ENCODE measurements around the gene CRYBB2.
"Not testable (repeated sequence)": the region's sequence is repeated elsewhere in the genome, so short reads cannot be mapped to it uniquely, and the experiment has no call there.

The CRYBB2 gene

DNA sequence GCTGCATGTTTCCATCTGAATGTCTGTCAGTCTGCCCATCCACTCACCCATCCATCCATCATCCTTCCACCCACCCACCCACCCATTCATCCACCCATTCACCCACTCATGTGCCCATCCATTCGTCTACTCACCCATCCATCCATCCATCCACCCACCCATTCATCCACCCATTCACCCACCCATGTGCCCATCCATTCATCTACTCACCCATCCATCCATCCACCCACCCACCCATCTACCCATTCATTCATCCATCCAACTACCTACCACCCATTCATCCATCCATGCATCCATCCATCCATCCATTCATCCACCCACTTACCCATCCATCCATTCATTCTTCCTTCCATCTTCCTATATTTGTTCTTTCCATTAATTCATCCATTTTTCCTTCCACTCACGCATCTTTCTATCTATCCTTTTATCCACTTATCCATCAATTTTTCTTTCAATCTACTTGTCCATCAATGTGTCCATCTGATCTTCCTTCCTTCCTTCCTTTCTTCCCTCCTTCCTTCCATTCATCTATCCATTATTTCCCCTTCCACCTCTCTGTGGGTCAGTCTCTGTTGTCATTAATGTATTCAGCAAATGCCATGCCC lies 11.8 kb upstream of the CRYBB2 start:
- Mint-ChIP-seq H3K27ac (no peak overlapping the region), H3K27me3 (peaks cover 3% of the 10 kb centered on the region), H3K36me3 (ENCODE audit: low read depth) (no peaks in the 10 kb centered on the region), H3K4me3 (no peak overlapping the region), H3K9me3 (no peaks in the 10 kb centered on the region), H3K4me1 (ENCODE audit: low read depth) (no peaks in the 10 kb centered on the region)
- DNase-seq: no peak

DNA sequence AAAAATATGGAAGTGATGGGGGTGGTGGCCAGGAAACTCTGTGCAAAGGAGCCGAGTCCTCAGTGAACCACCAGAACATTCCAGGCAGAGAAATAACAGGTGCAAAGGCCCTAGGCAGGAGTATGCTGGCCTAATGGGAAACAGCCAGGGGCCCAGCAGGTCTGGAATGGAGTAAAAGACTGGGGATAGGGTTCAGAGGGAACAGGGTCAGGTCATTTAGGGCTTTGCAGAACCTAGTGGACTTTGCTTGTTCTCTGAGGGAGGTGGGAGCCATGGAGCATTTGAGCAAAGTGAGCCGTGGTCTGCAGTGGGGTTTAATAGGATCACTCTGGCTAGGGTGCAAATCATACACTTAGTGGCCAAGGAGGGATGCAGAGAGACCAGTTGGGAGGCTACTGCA lies 11.1 kb upstream of the CRYBB2 start:
- no peaks in the 10 kb centered on the region for H3K36me3 Mint-ChIP-seq (ENCODE audit: low read depth)
- no peak for DNase-seq
- peaks cover 3% of the 10 kb centered on the region for H3K9me3 Mint-ChIP-seq
- H3K4me3 Mint-ChIP-seq: no peak overlapping the region
- H3K27ac Mint-ChIP-seq: no peak overlapping the region
- no peaks in the 10 kb centered on the region for H3K4me1 Mint-ChIP-seq (ENCODE audit: low read depth)
- peaks cover 6% of the 10 kb centered on the region for H3K27me3 Mint-ChIP-seq

- Mint-ChIP-seq H3K27me3 (peaks cover 12% of the 10 kb centered on the region), H3K4me1 (ENCODE audit: low read depth) (no peaks in the 10 kb centered on the region), H3K36me3 (ENCODE audit: low read depth) (no peaks in the 10 kb centered on the region), H3K27ac (no peak overlapping the region), H3K9me3 (peaks cover 8% of the 10 kb centered on the region), H3K4me3 (no peak overlapping the region)
- DNase-seq: no peak
Observed at GRCh38 chr22:25208743-25209505, 10.5 kb upstream of the CRYBB2 start.

DNA sequence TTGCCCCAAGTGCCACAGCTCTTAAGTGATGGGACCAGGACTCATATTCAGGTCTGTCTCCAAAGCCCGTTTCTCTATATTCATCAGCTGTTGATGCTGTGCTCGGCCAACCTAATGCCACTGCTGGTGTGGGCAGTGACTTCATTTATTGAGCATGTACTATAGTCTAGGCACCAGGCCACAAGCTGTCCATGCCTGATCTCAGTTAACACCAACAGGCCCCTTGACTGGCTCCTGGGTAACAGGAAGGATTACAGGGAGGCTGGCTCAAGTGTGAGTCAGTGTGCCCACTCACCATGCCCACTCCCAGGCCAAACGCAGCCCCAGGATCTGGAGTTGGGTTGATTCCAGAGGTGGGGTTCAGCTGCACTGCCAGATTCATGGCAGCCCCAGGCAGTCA lies 8.6 kb upstream of the CRYBB2 start:
- H3K27me3 Mint-ChIP-seq: peaks cover 16% of the 10 kb centered on the region
- no peak for DNase-seq
- H3K27ac Mint-ChIP-seq: no peak overlapping the region
- peaks cover 8% of the 10 kb centered on the region for H3K9me3 Mint-ChIP-seq
- no peaks in the 10 kb centered on the region for H3K4me1 Mint-ChIP-seq (ENCODE audit: low read depth)
- no peak overlapping the region for H3K4me3 Mint-ChIP-seq
- H3K36me3 Mint-ChIP-seq (ENCODE audit: low read depth): no peaks in the 10 kb centered on the region

- no peak overlapping the region for H3K27ac Mint-ChIP-seq
- no peaks in the 10 kb centered on the region for H3K4me1 Mint-ChIP-seq (ENCODE audit: low read depth)
- no peak overlapping the region for H3K4me3 Mint-ChIP-seq
- H3K36me3 Mint-ChIP-seq (ENCODE audit: low read depth): no peaks in the 10 kb centered on the region
- peaks cover 25% of the 10 kb centered on the region for H3K27me3 Mint-ChIP-seq
- H3K9me3 Mint-ChIP-seq: peaks cover 8% of the 10 kb centered on the region
- no peak for DNase-seq
Observed at GRCh38 chr22:25212337-25212736, 7.1 kb upstream of the CRYBB2 start.

- Mint-ChIP-seq H3K27ac (no peak overlapping the region), H3K4me3 (no peak overlapping the region), H3K27me3 (peaks cover 29% of the 10 kb centered on the region), H3K36me3 (ENCODE audit: low read depth) (no peaks in the 10 kb centered on the region), H3K4me1 (ENCODE audit: low read depth) (no peaks in the 10 kb centered on the region), H3K9me3 (peaks cover 8% of the 10 kb centered on the region)
- no peak for DNase-seq
Observed at GRCh38 chr22:25213221-25213620, 6.2 kb upstream of the CRYBB2 start.

DNA sequence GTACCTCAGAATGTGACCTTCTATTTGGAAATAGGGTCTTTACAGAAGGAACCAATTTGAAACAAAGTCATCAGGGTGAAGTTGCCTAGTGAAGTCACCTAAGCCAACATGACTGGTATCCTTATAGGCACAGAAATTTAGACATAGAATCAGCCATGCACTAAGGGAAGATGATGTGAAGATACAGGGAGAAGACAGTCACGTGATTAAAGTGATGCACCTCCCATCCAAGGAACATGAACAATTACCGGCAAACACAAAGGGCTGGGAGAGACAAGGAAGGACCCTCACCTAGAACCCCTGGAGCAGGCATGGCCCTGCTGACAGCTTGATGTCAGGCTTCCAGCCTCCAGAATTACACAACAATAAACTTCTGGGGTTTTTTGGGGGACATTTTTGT lies 3.2 kb upstream of the CRYBB2 start:
- no peak for DNase-seq
- Mint-ChIP-seq H3K36me3 (ENCODE audit: low read depth) (no peaks in the 10 kb centered on the region), H3K4me1 (ENCODE audit: low read depth) (no peaks in the 10 kb centered on the region), H3K4me3 (no peak overlapping the region), H3K27me3 (peaks cover 32% of the 10 kb centered on the region), H3K27ac (no peak overlapping the region), H3K9me3 (peaks cover 8% of the 10 kb centered on the region)

- H3K27me3 Mint-ChIP-seq: peaks cover 39% of the 10 kb centered on the region
- H3K36me3 Mint-ChIP-seq (ENCODE audit: low read depth): no peaks in the 10 kb centered on the region
- no peak overlapping the region for H3K27ac Mint-ChIP-seq
- DNase-seq: no peak
- no peaks in the 10 kb centered on the region for H3K9me3 Mint-ChIP-seq
- no peaks in the 10 kb centered on the region for H3K4me1 Mint-ChIP-seq (ENCODE audit: low read depth)
- no peak overlapping the region for H3K4me3 Mint-ChIP-seq
Observed at GRCh38 chr22:25219948-25220442, 556 bp downstream of the CRYBB2 start.

DNA sequence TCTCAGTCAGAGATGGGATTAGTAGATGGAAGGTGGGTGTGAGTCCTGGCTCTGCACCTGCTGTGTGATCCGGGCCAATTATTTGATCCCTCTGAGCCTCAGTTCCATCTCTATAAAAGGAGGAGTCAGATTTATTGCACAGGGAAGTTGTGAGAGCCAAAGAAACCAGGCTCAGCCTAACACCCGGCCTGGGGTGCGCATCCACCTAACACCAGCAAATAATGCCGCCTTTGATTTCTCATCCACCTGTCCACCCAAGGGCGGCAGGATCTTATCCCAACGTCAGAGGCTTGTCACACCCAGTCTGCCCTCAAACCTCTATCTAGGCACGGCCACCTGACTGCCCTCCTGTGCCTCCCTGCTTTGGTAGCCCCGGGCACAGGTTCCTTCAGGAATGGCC lies 2.4 kb downstream of the CRYBB2 start:
- no peak for DNase-seq
- Mint-ChIP-seq H3K9me3 (no peaks in the 10 kb centered on the region), H3K4me3 (no peak overlapping the region), H3K27ac (no peak overlapping the region), H3K27me3 (peaks cover 39% of the 10 kb centered on the region), H3K4me1 (ENCODE audit: low read depth) (no peaks in the 10 kb centered on the region), H3K36me3 (ENCODE audit: low read depth) (no peaks in the 10 kb centered on the region)

DNA sequence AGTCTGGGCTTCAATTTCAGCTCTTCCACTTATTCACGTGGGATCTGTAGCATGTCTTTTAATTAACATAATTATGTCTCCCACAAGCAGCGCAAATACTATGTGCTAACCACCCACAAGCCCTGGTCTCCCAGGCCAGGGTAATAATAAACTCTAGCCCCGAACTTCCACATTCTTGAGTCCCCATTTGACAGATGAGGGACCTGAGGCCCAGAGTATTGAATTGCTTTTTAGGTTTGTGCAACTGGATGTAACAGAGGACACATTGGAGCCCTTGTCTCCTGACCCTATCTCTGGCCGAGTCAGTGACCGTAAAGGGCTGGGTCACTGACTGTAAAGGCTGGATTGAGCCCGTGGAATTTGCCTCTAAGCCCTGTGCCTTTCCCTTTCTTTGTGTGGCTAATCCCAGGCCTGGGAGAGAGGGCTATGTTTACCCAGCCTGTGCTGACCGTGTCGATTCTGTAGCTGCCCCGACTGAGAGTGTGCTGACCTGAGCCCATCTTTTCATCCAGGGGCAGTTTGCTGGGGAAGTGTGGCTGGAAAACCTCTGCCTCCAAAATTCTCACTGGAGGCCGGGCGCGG lies 3.9 kb downstream of the CRYBB2 start:
- Mint-ChIP-seq H3K4me3 (no peak overlapping the region), H3K36me3 (ENCODE audit: low read depth) (no peaks in the 10 kb centered on the region), H3K27me3 (peaks cover 36% of the 10 kb centered on the region), H3K4me1 (ENCODE audit: low read depth) (no peaks in the 10 kb centered on the region), H3K9me3 (no peaks in the 10 kb centered on the region), H3K27ac (no peak overlapping the region)
- no peak for DNase-seq

DNA sequence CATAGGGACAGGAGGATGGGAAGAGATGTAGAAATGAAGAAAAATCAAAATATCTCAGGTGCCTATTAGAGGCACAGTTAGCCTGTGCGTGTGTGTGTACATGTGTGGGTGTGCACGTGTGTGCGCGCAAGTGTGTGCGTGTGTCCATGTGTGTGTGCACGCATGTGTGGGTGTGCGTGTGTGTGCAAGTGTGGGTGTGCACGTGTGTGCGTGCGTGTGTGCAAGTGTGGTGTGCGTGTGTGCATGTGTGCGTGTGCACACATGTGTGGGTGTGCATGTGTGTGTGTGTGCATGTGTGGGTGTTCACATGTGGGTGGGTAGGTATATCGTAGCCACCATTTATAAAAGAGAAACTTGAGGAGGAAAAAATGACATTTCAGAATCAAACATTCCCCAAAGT lies 9.4 kb downstream of the CRYBB2 start:
- H3K4me3 Mint-ChIP-seq: no peak overlapping the region
- H3K27ac Mint-ChIP-seq: no peak overlapping the region
- H3K36me3 Mint-ChIP-seq (ENCODE audit: low read depth): no peaks in the 10 kb centered on the region
- no peak for DNase-seq
- H3K27me3 Mint-ChIP-seq: peaks cover 40% of the 10 kb centered on the region
- no peaks in the 10 kb centered on the region for H3K9me3 Mint-ChIP-seq
- no peaks in the 10 kb centered on the region for H3K4me1 Mint-ChIP-seq (ENCODE audit: low read depth)

DNA sequence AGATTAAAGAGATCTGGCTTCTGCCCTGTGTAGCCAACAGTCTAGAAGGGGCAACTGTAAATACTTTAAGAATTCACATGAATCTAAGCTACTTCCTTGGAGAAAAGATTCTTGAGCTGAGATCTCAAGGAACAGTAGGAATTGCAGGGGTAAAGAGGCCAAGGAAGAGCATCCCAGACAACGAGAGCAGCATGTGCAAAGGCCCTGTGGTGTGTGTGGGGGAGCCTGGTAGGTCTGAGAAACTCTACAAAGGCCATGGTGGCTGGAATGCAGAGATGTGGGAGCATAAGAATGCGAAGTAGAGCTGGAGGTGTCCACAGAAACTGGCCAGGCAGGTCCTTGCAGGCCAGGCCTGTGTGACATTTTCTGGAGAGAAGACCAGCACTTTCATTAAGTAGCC lies 11.3 kb downstream of the CRYBB2 start:
- H3K4me3 Mint-ChIP-seq; H3K4me1 Mint-ChIP-seq (ENCODE audit: low read depth); H3K27ac Mint-ChIP-seq; H3K36me3 Mint-ChIP-seq (ENCODE audit: low read depth); H3K9me3 Mint-ChIP-seq; DNase-seq: not testable (repeated sequence)
- peaks cover 48% of the 10 kb centered on the region for H3K27me3 Mint-ChIP-seq

DNA sequence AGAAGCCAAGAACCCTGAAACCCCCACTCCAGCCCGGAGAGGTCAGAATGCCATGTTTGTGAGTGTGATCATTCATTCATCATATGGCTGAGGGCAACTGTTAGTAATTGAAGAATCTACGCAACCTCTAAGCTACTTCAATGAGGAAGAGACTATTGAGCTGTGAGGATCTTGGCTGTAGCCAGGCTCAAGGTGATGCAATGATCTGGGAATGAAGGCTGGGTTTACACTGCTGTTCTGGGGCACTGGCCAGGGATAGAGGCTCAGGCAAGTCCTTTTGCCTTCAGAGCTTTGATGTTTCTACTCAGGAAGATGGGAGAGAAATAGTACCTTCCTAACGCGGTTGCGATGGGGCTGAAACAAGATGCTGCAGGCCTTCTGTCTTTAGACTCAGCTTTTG lies 12.9 kb downstream of the CRYBB2 start:
- DNase-seq: no peak
- no peaks in the 10 kb centered on the region for H3K36me3 Mint-ChIP-seq (ENCODE audit: low read depth)
- H3K27me3 Mint-ChIP-seq: peaks cover 52% of the 10 kb centered on the region
- no peak overlapping the region for H3K27ac Mint-ChIP-seq
- H3K4me3 Mint-ChIP-seq: no peak overlapping the region
- H3K4me1 Mint-ChIP-seq (ENCODE audit: low read depth): peaks cover 4% of the 10 kb centered on the region
- H3K9me3 Mint-ChIP-seq: no peaks in the 10 kb centered on the region

DNA sequence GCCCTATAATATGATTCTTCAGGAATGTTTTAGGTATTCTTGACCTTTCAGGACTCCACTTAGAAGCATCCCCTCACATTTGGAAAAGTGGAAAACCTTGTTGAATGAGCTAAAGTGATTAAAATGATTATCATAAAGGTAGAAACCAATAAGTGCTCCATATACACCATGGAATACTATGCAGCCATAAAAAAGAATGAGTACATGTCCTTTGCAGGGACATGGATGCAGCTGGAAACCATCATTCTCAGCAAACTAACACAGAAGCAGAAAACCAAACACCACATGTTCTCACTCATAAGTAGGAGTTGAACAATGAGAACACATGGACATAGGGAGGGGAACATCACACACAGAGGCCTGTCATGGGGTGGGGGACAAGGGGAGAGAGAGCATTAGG lies 14.3 kb downstream of the CRYBB2 start:
- H3K36me3 Mint-ChIP-seq (ENCODE audit: low read depth); H3K9me3 Mint-ChIP-seq; H3K4me3 Mint-ChIP-seq; DNase-seq; H3K27ac Mint-ChIP-seq; H3K4me1 Mint-ChIP-seq (ENCODE audit: low read depth): not testable (repeated sequence)
- peaks cover 59% of the 10 kb centered on the region for H3K27me3 Mint-ChIP-seq

DNA sequence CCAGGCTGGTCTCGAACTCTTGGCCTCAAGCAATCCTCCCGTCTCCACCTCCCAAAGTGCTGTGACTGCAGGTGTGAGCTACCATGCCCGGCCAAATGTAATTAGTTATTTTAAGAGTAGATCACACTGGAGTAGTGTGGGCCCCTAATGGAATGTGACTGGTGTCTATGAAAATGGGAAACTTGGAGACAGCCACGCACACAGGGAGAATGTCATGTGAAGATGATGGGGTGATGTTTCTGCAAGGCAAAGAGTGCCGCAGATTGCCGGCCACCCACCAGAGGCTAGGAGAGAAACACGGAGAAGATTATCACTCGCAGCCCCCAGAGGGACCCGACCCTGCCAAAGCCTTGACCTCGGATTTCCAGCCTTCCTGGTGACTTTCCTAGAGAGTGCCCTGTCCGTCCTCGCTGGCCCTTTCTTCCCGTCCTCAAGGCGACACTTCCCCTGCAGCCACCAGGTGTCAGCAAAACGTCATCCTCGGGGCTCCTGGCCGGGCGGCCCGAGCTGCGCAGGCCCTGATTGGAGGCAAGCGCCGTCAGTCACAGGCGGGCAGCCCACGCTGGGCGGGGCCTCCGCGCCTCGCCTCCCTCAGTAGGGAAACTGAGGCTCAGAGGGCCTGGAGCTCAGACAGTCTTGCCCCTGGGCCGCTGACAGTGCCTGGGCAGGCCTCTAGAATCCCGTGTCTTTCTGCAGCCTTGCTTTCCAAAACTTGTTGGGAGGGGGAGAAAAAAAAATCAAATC lies 16.3 kb downstream of the CRYBB2 start:
- Mint-ChIP-seq H3K27me3 (peaks cover 56% of the 10 kb centered on the region), H3K36me3 (ENCODE audit: low read depth) (no peaks in the 10 kb centered on the region), H3K4me1 (ENCODE audit: low read depth) (peaks cover 4% of the 10 kb centered on the region), H3K27ac (no peak overlapping the region), H3K4me3 (no peak overlapping the region), H3K9me3 (no peaks in the 10 kb centered on the region)
- peak; percentile 79 for DNase-seq

Data from activated T-cell treated with anti-CD3 and anti-CD28 coated beads, Interleukin-2, amount 50 U/mL, for 24 hours (primary cell).